A549 treated with CpdA at 1 μM for 4 hours (cell line): ENCODE measurements around the gene WNT7B. TPM values are rescaled to one million over a fixed set of nuclear protein-coding genes. Genes with fewer than 3 reads are reported as not detected.

Experiments
- total RNA-seq: library from RNA; stranded (reverse); fragments of 200-300 nt; extraction: Qiagen RNA extraction; gene quantifications from 5 replicates; pipeline ENCODE4 v1.2.3, GENCODE V29; 2022; ENCODE audit warnings: low read depth

Gene WNT7B
- total RNA-seq: 108 to 146 TPM (median 138 TPM) in 5 replicates

GRCh38 chr22:45977003-45977411 is at the start of gene WNT7B:
WNT7B (minus strand) TSS chr22:45977162; CDS start chr22:45976754, 408 bp downstream.

Other genes starting within 250 kb of the WNT7B start
- 0.77 to 1.7 TPM (median 1.2 TPM) in 5 replicates for gene PPARA, start 173.4 kb upstream of the WNT7B start, total RNA-seq